IPS-11a (cell line): ENCODE measurements around the gene NAGA.

Source experiments
- H3K4me3 ChIP-seq: one replicate; pipeline ENCODE4 v1.5.1; 2013; ENCODE audit warnings: low read depth, low read length, control low read depth

The NAGA gene

GRCh38 chr22:42050641-42051180 is 19.9 kb downstream of the NAGA start:
- no peak overlapping the region for H3K4me3 ChIP-seq

- no peak overlapping the region for H3K4me3 ChIP-seq
Measured at GRCh38 chr22:42041784-42042183, 28.8 kb downstream of the NAGA start.

GRCh38 chr22:42039271-42039670 is 31.3 kb downstream of the NAGA start:
- H3K4me3 ChIP-seq = no peak overlapping the region

- H3K4me3 ChIP-seq = no peak overlapping the region
Measured at GRCh38 chr22:42035256-42035655, 35.4 kb downstream of the NAGA start.

GRCh38 chr22:42033263-42034181 is 37.1 kb downstream of the NAGA start:
- no peak overlapping the region for H3K4me3 ChIP-seq

GRCh38 chr22:42026705-42027104 is 43.9 kb downstream of the NAGA start:
- H3K4me3 ChIP-seq = no peak overlapping the region

GRCh38 chr22:42025421-42025820 is 45.2 kb downstream of the NAGA start:
- H3K4me3 ChIP-seq = no peak overlapping the region

GRCh38 chr22:42022162-42022847 is 48.3 kb downstream of the NAGA start:
- H3K4me3 ChIP-seq = no peak overlapping the region

GRCh38 chr22:42021571-42021970 is 49.0 kb downstream of the NAGA start:
- H3K4me3 ChIP-seq = no peak overlapping the region

- H3K4me3 ChIP-seq = no peak overlapping the region
Measured at GRCh38 chr22:42018224-42018623, 52.4 kb downstream of the NAGA start.

GRCh38 chr22:42016111-42016510 is 54.5 kb downstream of the NAGA start:
- H3K4me3 ChIP-seq = no peak overlapping the region

GRCh38 chr22:42013385-42013784 is 57.2 kb downstream of the NAGA start:
- no peak overlapping the region for H3K4me3 ChIP-seq

GRCh38 chr22:42010778-42011177 is 59.8 kb downstream of the NAGA start:
- H3K4me3 ChIP-seq = no peak overlapping the region
